Stimulated activated naive CD8-positive, alpha-beta T cell treated with anti-CD3 and anti-CD28 coated beads, Interleukin-15, amount 100 ng/mL, for 72 hours (primary cell): ENCODE data around the gene CHMP1A.

ENCODE experiments used
- ATAC-seq: fragments of 150-1000 bp; cut with Tn5 transposase; 2 replicates; pipeline ENCODE4 v1.10.0; 2021; ENCODE audit warnings: mild to moderate bottlenecking, moderate library complexity
- DNase-seq, 2 donors: peaks; one replicate each; pipeline ENCODE4 v3.0.0; 2021 to 2022
- H3K27ac Mint-ChIP-seq, 2 donors: one replicate each; pipeline ENCODE4 v1.8.0; 2022; ENCODE audit warnings: mild to moderate bottlenecking in 2 of 2, mixed read lengths in 2 of 2, moderate library complexity in 2 of 2
- H3K27me3 Mint-ChIP-seq: one replicate; pipeline ENCODE4 v1.8.0; 2022; ENCODE audit warnings: mixed read lengths
- H3K4me1 Mint-ChIP-seq: one replicate; pipeline ENCODE4 v1.8.0; 2022; ENCODE audit warnings: mild to moderate bottlenecking, mixed read lengths
- H3K4me3 Mint-ChIP-seq, 2 donors: one replicate each; pipeline ENCODE4 v1.8.0; 2022; ENCODE audit warnings: mild to moderate bottlenecking in 2 of 2, mixed read lengths in 2 of 2, moderate library complexity in 1 of 2
- H3K9me3 Mint-ChIP-seq, 2 donors: one replicate each; pipeline ENCODE4 v1.8.0; 2022; ENCODE audit warnings: mixed read lengths in 2 of 2

The CHMP1A gene

GRCh38 chr16:89624777-89625761, 32.4 kb downstream of the CHMP1A start:
- Mint-ChIP-seq H3K4me1 (peaks cover 6% of the 10 kb centered on the region), H3K27me3 (peaks cover 55% of the 10 kb centered on the region), H3K4me3 (no peak overlapping the region), H3K27ac (no peak overlapping the region), H3K9me3 (no peaks in the 10 kb centered on the region)
- no peak for DNase-seq
- ATAC-seq: no peak

- Mint-ChIP-seq H3K9me3 (no peaks in the 10 kb centered on the region), H3K27ac (no peak overlapping the region), H3K4me3 (no peak overlapping the region), H3K27me3 (peaks cover 55% of the 10 kb centered on the region), H3K4me1 (peaks cover 7% of the 10 kb centered on the region)
- no peak for ATAC-seq
- DNase-seq: no peak
Observed at GRCh38 chr16:89623511-89624261, 33.8 kb downstream of the CHMP1A start.

- no peak for DNase-seq
- Mint-ChIP-seq H3K27me3 (peaks cover 55% of the 10 kb centered on the region), H3K4me3 (no peak overlapping the region), H3K27ac (no peak overlapping the region), H3K4me1 (peaks cover 11% of the 10 kb centered on the region), H3K9me3 (peaks cover under 1 to 2% of the 10 kb centered on the region in 2 donors)
- no peak for ATAC-seq
Observed at GRCh38 chr16:89621698-89622409, 35.7 kb downstream of the CHMP1A start.

GRCh38 chr16:89621136-89621697, 36.3 kb downstream of the CHMP1A start:
- Mint-ChIP-seq H3K4me3 (no peak overlapping the region), H3K27me3 (peaks cover 55% of the 10 kb centered on the region), H3K9me3 (peaks cover 7 to 8% of the 10 kb centered on the region in 2 donors), H3K27ac (no peak overlapping the region), H3K4me1 (peaks cover 18% of the 10 kb centered on the region)
- ATAC-seq (peak; percentile 33), DNase-seq (no peak)

GRCh38 chr16:89620406-89620841, 37.1 kb downstream of the CHMP1A start:
- H3K4me1 Mint-ChIP-seq: peaks cover 22% of the 10 kb centered on the region
- ATAC-seq: no peak
- peaks cover 51% of the 10 kb centered on the region for H3K27me3 Mint-ChIP-seq
- no peak overlapping the region for H3K27ac Mint-ChIP-seq
- no peak overlapping the region for H3K4me3 Mint-ChIP-seq
- H3K9me3 Mint-ChIP-seq: peaks cover 8% of the 10 kb centered on the region in 2 donors
- DNase-seq: no peak

GRCh38 chr16:89619840-89620239, 37.7 kb downstream of the CHMP1A start:
- Mint-ChIP-seq H3K4me3 (no peak overlapping the region), H3K4me1 (peaks cover 22% of the 10 kb centered on the region), H3K9me3 (peaks cover 8% of the 10 kb centered on the region in 2 donors), H3K27me3 (peaks cover 46% of the 10 kb centered on the region), H3K27ac (no peak overlapping the region)
- DNase-seq (no peak), ATAC-seq (no peak)

- Mint-ChIP-seq H3K4me3 (no peak overlapping the region), H3K27me3 (peaks cover 31% of the 10 kb centered on the region), H3K4me1 (peaks cover 22% of the 10 kb centered on the region), H3K9me3 (peaks cover 8% of the 10 kb centered on the region in 2 donors), H3K27ac (no peak overlapping the region)
- DNase-seq (no peak), ATAC-seq (no peak)
Observed at GRCh38 chr16:89618109-89618998, 39.2 kb downstream of the CHMP1A start.

- H3K27ac Mint-ChIP-seq: peak overlapping the region in 1 of 2 donors; percentile 40
- no peak for DNase-seq
Observed at GRCh38 chr16:89617036-89617435, 40.5 kb downstream of the CHMP1A start.

GRCh38 chr16:89616623-89617022, 40.9 kb downstream of the CHMP1A start:
- no peak for DNase-seq
- H3K9me3 Mint-ChIP-seq: peaks cover 8% of the 10 kb centered on the region in 2 donors
- H3K4me1 Mint-ChIP-seq: peaks cover 22% of the 10 kb centered on the region
- H3K27ac Mint-ChIP-seq: peak overlapping the region in 1 of 2 donors; percentile 40
- ATAC-seq: no peak
- H3K27me3 Mint-ChIP-seq: peaks cover 13% of the 10 kb centered on the region
- H3K4me3 Mint-ChIP-seq: peak overlapping the region in 1 of 2 donors; percentile 22

More at GRCh38 chr16:89617036-89617435, 40.5 kb downstream of the CHMP1A start:
- H3K4me3 Mint-ChIP-seq: peak overlapping the region in 1 of 2 donors; percentile 22
- H3K4me1 Mint-ChIP-seq: peaks cover 22% of the 10 kb centered on the region
- H3K9me3 Mint-ChIP-seq: peaks cover 8% of the 10 kb centered on the region in 2 donors
- ATAC-seq: no peak
- H3K27me3 Mint-ChIP-seq: peaks cover 17% of the 10 kb centered on the region

- peaks cover 8% of the 10 kb centered on the region in 2 donors for H3K9me3 Mint-ChIP-seq
- peaks cover 22% of the 10 kb centered on the region for H3K4me1 Mint-ChIP-seq
- peak overlapping the region in 1 of 2 donors; percentile 18 for H3K4me3 Mint-ChIP-seq
- H3K27ac Mint-ChIP-seq: peak overlapping the region in 1 of 2 donors; percentile 42
- DNase-seq (no peak), ATAC-seq (no peak)
- peaks cover 5% of the 10 kb centered on the region for H3K27me3 Mint-ChIP-seq
Observed at GRCh38 chr16:89615596-89616090, 41.9 kb downstream of the CHMP1A start.

- Mint-ChIP-seq H3K27ac (no peak overlapping the region), H3K4me1 (peaks cover 17% of the 10 kb centered on the region), H3K4me3 (no peak overlapping the region), H3K27me3 (no peaks in the 10 kb centered on the region), H3K9me3 (peaks cover 8% of the 10 kb centered on the region in 2 donors)
- DNase-seq (no peak), ATAC-seq (no peak)
Observed at GRCh38 chr16:89615176-89615575, 42.3 kb downstream of the CHMP1A start.

GRCh38 chr16:89613954-89614459, 43.5 kb downstream of the CHMP1A start:
- no peaks in the 10 kb centered on the region for H3K27me3 Mint-ChIP-seq
- H3K4me3 Mint-ChIP-seq: no peak overlapping the region
- DNase-seq: no peak
- H3K9me3 Mint-ChIP-seq: peaks cover 8% of the 10 kb centered on the region in 2 donors
- H3K4me1 Mint-ChIP-seq: peaks cover 15% of the 10 kb centered on the region
- ATAC-seq: no peak
- no peak overlapping the region for H3K27ac Mint-ChIP-seq

- H3K4me3 Mint-ChIP-seq: no peak within 1 kb of the TSS
- peaks cover 15% of the 10 kb centered on the region for H3K4me1 Mint-ChIP-seq
- no peaks in the 10 kb centered on the region for H3K27me3 Mint-ChIP-seq
- H3K27ac Mint-ChIP-seq: no peak within 1 kb of the TSS
- DNase-seq (no peak), ATAC-seq (peak; percentile 57)
- H3K9me3 Mint-ChIP-seq: peaks cover 8% of the 10 kb centered on the region in 2 donors
Observed at GRCh38 chr16:89613231-89613953, 44.1 kb downstream of the CHMP1A start, which contains the start of gene DPEP1. TSS of gene DPEP1 (plus strand) at chr16:89613642. CDS start at chr16:89630411, 16,769 bp downstream.
